Tibial artery (tissue), 4 donors: ENCODE results near the gene PIP5K1B.

Experiments
- DNase-seq, 2 donors: peaks; one replicate each; pipeline ENCODE4 v3.0.0-alpha.2; 2019
- H3K27ac ChIP-seq, 2 donors: fragments of 200-600 bp; sonication (generic) in 1 of 2; 1 replicate in 1 of 2; 2 replicates in 1 of 2; pipeline ENCODE4 v1.5.1; 2018 to 2019; ENCODE audit warnings: mild to moderate bottlenecking in 1 of 2
- H3K27me3 ChIP-seq, 2 donors: fragments of 200-600 bp; sonication (generic) in 1 of 2; one replicate each; pipeline versions ENCODE4 v1.5.1 to v1.6.0; 2016 to 2019
- H3K36me3 ChIP-seq, 3 donors: fragments of 200-600 bp; sonication (generic) in 2 of 3; one replicate each; pipeline ENCODE4 v1.5.1; 2016 to 2019; ENCODE audit warnings: mild to moderate bottlenecking in 2 of 3
- H3K4me1 ChIP-seq, 4 donors: fragments of 200-600 bp; sonication (generic) in 2 of 4; 1 replicate in 3 of 4; 2 replicates in 1 of 4; pipeline ENCODE4 v1.5.1; 2016 to 2019
- H3K4me3 ChIP-seq, 2 donors: fragments of 200-600 bp; sonication (generic) in 1 of 2; 1 replicate in 1 of 2; 2 replicates in 1 of 2; pipeline ENCODE4 v1.5.1; 2018 to 2019; ENCODE audit warnings: mild to moderate bottlenecking in 2 of 2
- H3K9me3 ChIP-seq, 3 donors: fragments of 200-600 bp; sonication (generic) in 1 of 3; one replicate each; pipeline ENCODE4 v1.5.1; 2016 to 2019
- CTCF ChIP-seq, 2 experiments: fragments of 200-600 bp in 1 of 2; fragments of 450-650 bp in 1 of 2; IDR thresholded peaks; one replicate each; pipeline ENCODE4 v1.5.1; 2017 to 2019; ENCODE audit warnings: antibody characterized with exemption in 2 of 2, mild to moderate bottlenecking in 1 of 2, moderate library complexity in 1 of 2
- intact Hi-C: fragments of 100-400 bp; cut with DNase I; formaldehyde crosslinking; loops from one replicate; pipeline ENCODE4 v1.15.0; 2023; ENCODE audit warnings: low total_unique reads

The PIP5K1B gene

DNA sequence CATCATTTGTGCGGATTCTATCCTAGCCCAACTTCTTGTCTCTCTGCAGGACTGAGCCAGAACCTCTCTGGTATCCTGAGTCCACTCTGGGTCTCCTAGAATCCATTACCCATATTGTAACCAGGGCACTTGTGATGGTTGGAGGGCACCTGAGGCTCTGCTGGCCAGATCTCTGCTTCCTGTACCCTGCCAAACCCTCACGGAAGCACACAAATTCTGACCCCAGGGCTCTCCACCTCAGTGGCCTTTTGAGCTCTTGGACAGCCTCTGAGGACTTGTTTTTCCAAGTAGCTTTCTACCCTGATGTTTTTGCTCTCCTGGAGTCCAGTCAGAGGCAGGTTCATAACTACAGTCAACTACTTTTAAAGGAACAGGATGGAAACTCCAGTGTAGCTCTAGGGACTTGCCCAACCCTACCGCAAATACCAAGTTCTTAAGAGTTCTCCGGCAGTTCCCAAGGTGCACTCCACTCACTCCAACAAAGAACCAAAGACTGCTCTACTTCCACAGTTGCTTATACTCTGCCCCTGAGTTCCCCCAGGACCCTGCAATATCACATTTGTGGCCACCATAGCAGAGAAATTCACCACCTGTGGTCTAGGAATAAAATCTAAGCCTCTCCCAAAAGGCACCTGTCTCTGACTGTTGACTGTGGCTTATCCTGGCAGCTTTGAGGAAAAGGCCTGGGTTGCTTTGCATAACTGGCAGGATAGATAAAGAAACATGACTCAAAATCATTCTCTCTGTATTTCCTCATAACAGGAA lies 9.6 kb downstream of the PIP5K1B start:
- intact Hi-C loops = no loop called here
- no peak overlapping the region for H3K27ac ChIP-seq

GRCh38 chr9:68715181-68715456 lies 10.1 kb downstream of the PIP5K1B start:
- Histone ChIP-seq H3K27me3 (no peaks in the 10 kb centered on the region), H3K36me3 (no peaks in the 10 kb centered on the region), H3K4me3 (no peak overlapping the region), H3K9me3 (no peaks in the 10 kb centered on the region), H3K27ac (no peak overlapping the region), H3K4me1 (no peaks in the 10 kb centered on the region)
- no peak for TF ChIP-seq CTCF (IDR thresholded peaks at IDR 0.05)
- intact Hi-C loops = no loop called here
- no peak for DNase-seq

More for the DNA sequence above, 9.6 kb downstream of the PIP5K1B start:
- TF ChIP-seq CTCF (IDR thresholded peaks at IDR 0.05) = no peak
- Histone ChIP-seq H3K27me3 (no peaks in the 10 kb centered on the region), H3K36me3 (no peaks in the 10 kb centered on the region), H3K4me3 (no peak overlapping the region), H3K4me1 (no peaks in the 10 kb centered on the region), H3K9me3 (no peaks in the 10 kb centered on the region)
- DNase-seq = no peak

DNA sequence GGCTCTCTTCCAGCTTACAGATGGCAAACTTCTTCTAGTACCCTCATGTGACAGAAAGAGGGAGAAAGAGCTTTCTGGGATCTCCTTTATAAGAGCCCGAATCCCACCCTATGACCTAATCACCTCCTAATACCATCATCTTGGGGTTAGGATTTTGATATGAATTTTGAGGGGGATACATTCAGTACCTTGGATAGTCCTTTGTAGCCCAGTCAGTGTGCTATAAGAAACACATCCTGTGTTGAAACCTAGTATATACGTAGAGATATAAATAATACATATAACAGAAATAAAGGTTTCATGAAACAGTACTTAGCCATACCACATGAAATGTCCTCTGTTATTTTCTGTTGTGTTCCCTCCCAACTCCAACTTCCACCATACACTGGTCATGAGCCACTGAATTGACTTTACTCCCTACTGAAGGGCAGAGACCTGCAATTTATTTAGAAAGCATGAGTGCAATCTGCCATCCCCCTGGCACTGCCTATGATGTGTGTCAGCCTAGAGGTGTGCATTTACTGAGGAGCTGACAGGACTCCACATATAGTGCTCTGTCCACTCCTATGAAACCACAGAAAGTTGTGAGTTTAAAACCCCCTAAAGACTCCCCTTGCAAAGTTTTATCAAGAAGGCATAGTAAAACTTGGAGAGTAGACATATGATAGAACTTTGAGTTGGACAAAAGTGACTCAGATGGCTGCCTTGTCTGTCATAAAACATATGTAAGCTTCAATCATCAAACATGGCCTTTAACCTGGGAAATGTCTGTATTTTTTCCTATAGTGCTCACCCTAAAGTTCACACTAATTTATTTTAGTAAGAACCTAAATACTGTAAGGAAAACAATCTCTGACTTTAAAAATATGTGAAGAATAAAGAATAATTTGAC lies 12.8 kb downstream of the PIP5K1B start:
- no peak overlapping the region for H3K4me3 ChIP-seq
- no peaks in the 10 kb centered on the region for H3K27me3 ChIP-seq
- no peaks in the 10 kb centered on the region for H3K36me3 ChIP-seq
- intact Hi-C loops = no loop called here
- H3K4me1 ChIP-seq = no peaks in the 10 kb centered on the region
- no peaks in the 10 kb centered on the region for H3K9me3 ChIP-seq
- no peak for DNase-seq
- TF ChIP-seq CTCF (IDR thresholded peaks at IDR 0.05) = no peak
- no peak overlapping the region for H3K27ac ChIP-seq

DNA sequence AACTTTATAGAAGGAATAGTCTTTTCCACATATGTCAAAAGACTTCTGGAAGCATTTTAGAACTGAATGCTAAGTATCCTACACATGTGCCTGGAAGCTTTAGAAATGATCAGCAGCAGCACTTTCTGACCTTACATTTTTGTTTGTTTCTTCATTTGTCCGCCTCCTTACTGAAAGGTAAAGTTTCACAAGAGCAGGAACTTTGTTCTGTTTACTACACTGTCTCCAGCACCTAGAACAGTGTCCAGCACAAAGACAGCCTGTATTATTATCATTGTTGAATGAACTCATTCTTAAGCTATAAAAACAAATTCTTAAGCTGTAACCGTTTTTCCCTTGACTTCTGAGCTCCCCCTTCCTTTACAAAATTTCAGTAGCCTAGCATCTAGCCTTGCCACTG lies 14.8 kb downstream of the PIP5K1B start:
- no peak for TF ChIP-seq CTCF (IDR thresholded peaks at IDR 0.05)
- no peak overlapping the region for H3K27ac ChIP-seq

DNA sequence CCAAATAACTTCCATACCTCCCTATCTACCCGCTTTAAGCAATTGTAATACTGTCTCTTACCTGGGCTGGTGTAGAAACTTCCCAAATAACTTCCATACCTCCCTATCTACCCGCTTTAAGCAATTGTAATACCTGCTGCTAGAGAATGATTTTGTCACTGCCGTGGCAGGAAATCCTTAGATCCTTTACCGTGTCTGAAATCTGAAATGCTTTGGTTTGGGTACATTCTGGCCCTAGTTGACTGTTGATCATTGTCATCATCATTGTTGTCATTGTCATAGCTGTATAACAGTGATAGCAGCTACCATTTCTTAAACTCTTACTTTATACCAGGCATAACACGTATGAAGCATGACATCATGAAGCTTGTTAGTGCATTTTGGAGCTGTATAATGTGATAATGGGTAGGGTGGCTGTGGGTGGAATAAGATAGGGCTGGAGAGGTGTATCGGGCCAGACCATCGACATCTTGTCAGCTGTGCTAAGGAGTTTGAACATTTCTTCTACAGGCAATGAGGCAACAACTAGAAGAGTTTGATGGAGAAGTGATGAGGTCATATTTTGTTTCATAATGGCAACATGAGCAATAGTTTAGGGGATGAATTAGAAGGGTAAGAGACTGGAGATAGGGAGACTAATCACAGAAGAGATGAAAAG lies 15.7 kb downstream of the PIP5K1B start:
- no peaks in the 10 kb centered on the region for H3K36me3 ChIP-seq
- H3K4me1 ChIP-seq = peaks cover 0 to 5% (median 0%) of the 10 kb centered on the region in 4 donors
- H3K27me3 ChIP-seq = no peaks in the 10 kb centered on the region
- no peak for TF ChIP-seq CTCF (IDR thresholded peaks at IDR 0.05)
- no peaks in the 10 kb centered on the region for H3K9me3 ChIP-seq
- H3K4me3 ChIP-seq = no peak overlapping the region
- DNase-seq = no peak
- intact Hi-C loops = no loop called here
- no peak overlapping the region for H3K27ac ChIP-seq

More for the DNA sequence above, 14.8 kb downstream of the PIP5K1B start:
- Histone ChIP-seq H3K4me1 (peaks cover 0 to under 1% (median 0%) of the 10 kb centered on the region in 4 donors), H3K36me3 (no peaks in the 10 kb centered on the region), H3K4me3 (no peak overlapping the region), H3K27me3 (no peaks in the 10 kb centered on the region), H3K9me3 (no peaks in the 10 kb centered on the region)
- intact Hi-C loops = no loop called here
- DNase-seq = no peak
